Measurements from ENCODE around the gene POU2F2.
"Not testable (repeated sequence)": the region's sequence is repeated elsewhere in the genome, so short reads cannot be mapped to it uniquely, and the experiment has no call there.

The POU2F2 gene

GRCh38 chr19:42124386-42124901 is 7.8 kb downstream of the POU2F2 start:
- DNase-seq (ENCODE audit: low spot score): no peak

GRCh38 chr19:42123765-42124164 is 8.5 kb downstream of the POU2F2 start:
- no peak for DNase-seq (ENCODE audit: low spot score)

- DNase-seq (ENCODE audit: low spot score): no peak
Observed at GRCh38 chr19:42122691-42123607, 9.3 kb downstream of the POU2F2 start.

GRCh38 chr19:42121656-42122069 is 10.6 kb downstream of the POU2F2 start:
- DNase-seq (ENCODE audit: low spot score): no peak

- DNase-seq (ENCODE audit: low spot score): no peak
Observed at GRCh38 chr19:42121036-42121621, 11.1 kb downstream of the POU2F2 start.

- DNase-seq (ENCODE audit: low spot score): no peak
Observed at GRCh38 chr19:42120276-42120980, 11.8 kb downstream of the POU2F2 start.

- DNase-seq (ENCODE audit: low spot score): no peak
Observed at GRCh38 chr19:42117076-42117475, 15.2 kb downstream of the POU2F2 start.

GRCh38 chr19:42116308-42117075 is 15.8 kb downstream of the POU2F2 start:
- no peak for DNase-seq (ENCODE audit: low spot score)

GRCh38 chr19:42115705-42116104 is 16.5 kb downstream of the POU2F2 start:
- DNase-seq (ENCODE audit: low spot score): no peak

GRCh38 chr19:42115219-42115618 is 17.0 kb downstream of the POU2F2 start:
- no peak for DNase-seq (ENCODE audit: low spot score)

- DNase-seq (ENCODE audit: low spot score): no peak
Observed at GRCh38 chr19:42114412-42114811, 17.8 kb downstream of the POU2F2 start.

- no peak for DNase-seq (ENCODE audit: low spot score)
Observed at GRCh38 chr19:42113641-42114348, 18.5 kb downstream of the POU2F2 start.

- DNase-seq (ENCODE audit: low spot score): no peak
Observed at GRCh38 chr19:42111811-42112210, 20.4 kb downstream of the POU2F2 start.

- DNase-seq (ENCODE audit: low spot score): no peak
Observed at GRCh38 chr19:42111384-42111783, 20.9 kb downstream of the POU2F2 start.

- DNase-seq (ENCODE audit: low spot score): no peak
Observed at GRCh38 chr19:42110658-42111057, 21.6 kb downstream of the POU2F2 start.

GRCh38 chr19:42109896-42110295 is 22.4 kb downstream of the POU2F2 start:
- DNase-seq (ENCODE audit: low spot score): no peak

- peak; percentile 80 for DNase-seq (ENCODE audit: low spot score)
Observed at GRCh38 chr19:42108527-42109389, 23.5 kb downstream of the POU2F2 start.

GRCh38 chr19:42105368-42105767 is 26.9 kb downstream of the POU2F2 start:
- no peak for DNase-seq (ENCODE audit: low spot score)

GRCh38 chr19:42102877-42103276 is 29.4 kb downstream of the POU2F2 start:
- no peak for DNase-seq (ENCODE audit: low spot score)

GRCh38 chr19:42100241-42100640 is 32.0 kb downstream of the POU2F2 start:
- DNase-seq (ENCODE audit: low spot score): not testable (repeated sequence)

All from hematopoietic multipotent progenitor cell treated with erythropoietin and hydrocortisone succinate and interleukin-3 and kit ligand, for 15 days (in vitro differentiated cells).